A549 (cell line): ENCODE measurements around the gene KIAA1586. TPM values are rescaled to one million over a fixed set of nuclear protein-coding genes. Genes with fewer than 3 reads are reported as not detected.

Source experiments
- ATAC-seq, 2 experiments: fragments of 200-7000 bp in 1 of 2; fragments of >200 bp in 1 of 2; cut with Nextera tagmentation in 1 of 2; cut with Tn5 transposase in 1 of 2; 3 replicates each; pipeline versions ENCODE4 v1.8.0 to v1.9.1; 2018 to 2020; ENCODE audit warnings: mild to moderate bottlenecking in 1 of 2, moderate library complexity in 1 of 2
- CTCF ChIA-PET: fragments of 300-600 bp; sonication (Branson Sonifier 250); formaldehyde crosslinking; extraction: SDS; loops from one replicate; lab custom pipeline; 2021; ENCODE audit warnings: antibody characterized with exemption, inconsistent platforms; lab: Yijun Ruan, JAX
- POLR2A ChIA-PET: fragments of 350-600 bp; formaldehyde crosslinking; extraction: SDS; loops from one replicate; lab custom pipeline; 2021; ENCODE audit warnings: antibody characterized with exemption, inconsistent platforms; lab: Yijun Ruan, JAX
- DNase-seq, 2 experiments: peaks; one replicate each; pipeline versions ENCODE4 v3.0.0 to v3.0.0-alpha.2; 2011 to 2016; ENCODE audit warnings: low read depth in 1 of 2, low spot score in 1 of 2
- FAIRE-seq: peaks from 2 replicates; lab custom pipeline; 2011; peaks lifted over from hg19 to GRCh38; lab: Jason Lieb, UNC
- H3K27ac ChIP-seq, 2 experiments: fragments of >200 bp; sonication (Bioruptor Twin); formaldehyde crosslinking; 3 replicates each; pipeline ENCODE4 v1.5.1; 2016 to 2017
- H3K4me1 ChIP-seq: fragments of >200 bp; sonication (Bioruptor Twin); formaldehyde crosslinking; 3 replicates; pipeline ENCODE4 v1.6.1; 2016
- H3K4me2 ChIP-seq: fragments of >200 bp; sonication (Bioruptor Twin); formaldehyde crosslinking; 3 replicates; pipeline ENCODE4 v1.6.1; 2016
- H3K4me3 ChIP-seq: fragments of >200 bp; sonication (Bioruptor Twin); formaldehyde crosslinking; 3 replicates; pipeline ENCODE4 v1.5.1; 2016
- H3K9me3 ChIP-seq: fragments of >200 bp; sonication (Bioruptor Twin); formaldehyde crosslinking; 3 replicates; pipeline ENCODE4 v1.6.1; 2016
- CEBPB ChIP-seq, 2 experiments: fragments of >200 bp in 1 of 2; sonication (Bioruptor Twin) in 1 of 2; formaldehyde crosslinking in 1 of 2; IDR thresholded peaks; 2 replicates each; pipeline ENCODE4 v1.6.1; 2012 to 2016
- CHD2 ChIP-seq: fragments of 150-350 bp; IDR thresholded peaks from 2 replicates; pipeline ENCODE4 v1.6.1; 2014; ENCODE audit warnings: low read length; ENCODE audit not compliant: partially characterized antibody
- E2F6 ChIP-seq: IDR thresholded peaks from 2 replicates; pipeline ENCODE4 v1.6.1; 2012; ENCODE audit warnings: low read depth, borderline replicate concordance
- EHF ChIP-seq: fragments of 250-450 bp; sonication (Bioruptor Pico); IDR thresholded peaks from 2 replicates; pipeline ENCODE4 v1.5.0; 2020; ENCODE audit warnings: mild to moderate bottlenecking
- EHMT2 ChIP-seq: fragments of 200-600 bp; sonication (generic); IDR thresholded peaks from 2 replicates; pipeline ENCODE4 v1.6.1; 2016; ENCODE audit warnings: antibody characterized with exemption, low read depth, mild to moderate bottlenecking, moderate library complexity
- EP300 ChIP-seq, 2 experiments: fragments of >200 bp; sonication (Bioruptor Twin); formaldehyde crosslinking; IDR thresholded peaks; 2 replicates in 1 of 2; 3 replicates in 1 of 2; pipeline ENCODE4 v1.6.1; 2016 to 2017
- HES2 ChIP-seq: fragments of >200 bp; sonication (Bioruptor Twin); formaldehyde crosslinking; IDR thresholded peaks from 2 replicates; pipeline ENCODE4 v1.6.1; 2016
- HOXA7 ChIP-seq: fragments of 250-450 bp; sonication (Bioruptor Pico); IDR thresholded peaks from 2 replicates; pipeline ENCODE4 v1.5.0; 2020; ENCODE audit warnings: mild to moderate bottlenecking, moderate library complexity
- HOXB13 ChIP-seq: fragments of 250-450 bp; sonication (Bioruptor Pico); IDR thresholded peaks from 2 replicates; pipeline ENCODE4 v1.5.0; 2020; ENCODE audit warnings: low read depth, mild to moderate bottlenecking, moderate library complexity
- JUN ChIP-seq, 2 experiments: fragments of >200 bp; sonication (Bioruptor Twin); formaldehyde crosslinking; IDR thresholded peaks; 2 replicates in 1 of 2; 3 replicates in 1 of 2; pipeline ENCODE4 v1.6.1; 2016 to 2017
- JUNB ChIP-seq: fragments of >200 bp; sonication (Bioruptor Twin); formaldehyde crosslinking; IDR thresholded peaks from 2 replicates; pipeline ENCODE4 v1.6.1; 2016
- KDM1A ChIP-seq: fragments of 200-600 bp; sonication (generic); IDR thresholded peaks from 2 replicates; pipeline ENCODE4 v1.6.1; 2016; ENCODE audit warnings: low read depth, mild to moderate bottlenecking
- MYC ChIP-seq: IDR thresholded peaks from 2 replicates; pipeline ENCODE4 v1.6.1; 2012; ENCODE audit warnings: mild to moderate bottlenecking, inconsistent platforms, low read length, improper control_type of control experiment, borderline replicate concordance
- NFE2L2 ChIP-seq: fragments of 150-350 bp; conservative IDR thresholded peaks from 2 replicates; pipeline ENCODE4 v1.6.1; 2014; ENCODE audit warnings: low read length
- RCOR1 ChIP-seq: fragments of 150-350 bp; IDR thresholded peaks from 2 replicates; pipeline ENCODE4 v1.6.1; 2014; ENCODE audit warnings: antibody characterized with exemption, low read length, low read depth
- RFX5 ChIP-seq: fragments of 450-650 bp; IDR thresholded peaks from 2 replicates; pipeline ENCODE4 v1.7.1; 2014; ENCODE audit warnings: antibody characterized with exemption, mild to moderate bottlenecking, moderate library complexity
- TFCP2L1 ChIP-seq: fragments of 250-450 bp; sonication (Bioruptor Pico); IDR thresholded peaks from 2 replicates; pipeline ENCODE4 v1.5.0; 2021; ENCODE audit warnings: mild to moderate bottlenecking
- ZSCAN20 ChIP-seq: fragments of 250-450 bp; sonication (Bioruptor Pico); IDR thresholded peaks from 2 replicates; pipeline ENCODE4 v1.8.0; 2022; ENCODE audit warnings: mild to moderate bottlenecking, moderate library complexity
- WGBS: methylation state at CpG from one replicate; pipeline ENCODE4 v1.1.6; 2017; ENCODE audit errors: missing lambda C conversion rate; 5-methylcytosine and 5-hydroxymethylcytosine counted together
- polyA plus RNA-seq, 4 experiments: library from polyadenylated mRNA; depleted of rRNA in 3 of 4; stranded (reverse); fragments of >200 nt; fragmentation: RNase III in 1 of 4; extraction: RNeasy Plus Mini Kit Qiagen cat#74134 plus additional on column Dnase treatment in 1 of 4; gene quantifications; 2 replicates in 3 of 4; 3 replicates in 1 of 4; pipeline ENCODE4 v1.2.3, GENCODE V29; 2011 to 2017
- TF ChIP-seq, protein P1 (sequence below): IDR thresholded peaks from 2 replicates; pipeline ENCODE4 v1.6.1; 2012
- TF ChIP-seq, protein P2 (sequence below): fragments of >200 bp; sonication (Bioruptor Twin); formaldehyde crosslinking; IDR thresholded peaks from 3 replicates; pipeline ENCODE4 v1.6.1; 2016
- TF ChIP-seq, protein P3 (sequence below): fragments of 200-600 bp; sonication (generic); IDR thresholded peaks from 2 replicates; pipeline ENCODE4 v1.6.1; 2016; ENCODE audit warnings: antibody characterized with exemption, mild to moderate bottlenecking, moderate library complexity
- TF ChIP-seq, protein P4 (sequence below): fragments of 450-650 bp; IDR thresholded peaks from 2 replicates; pipeline ENCODE4 v1.6.1; 2014; ENCODE audit warnings: antibody characterized with exemption

KIAA1586 gene
- polyA plus RNA-seq, 2 of the 4 experiments (the other 2 are of a cell fraction), result 4.7 to 6.3 TPM

DNA sequence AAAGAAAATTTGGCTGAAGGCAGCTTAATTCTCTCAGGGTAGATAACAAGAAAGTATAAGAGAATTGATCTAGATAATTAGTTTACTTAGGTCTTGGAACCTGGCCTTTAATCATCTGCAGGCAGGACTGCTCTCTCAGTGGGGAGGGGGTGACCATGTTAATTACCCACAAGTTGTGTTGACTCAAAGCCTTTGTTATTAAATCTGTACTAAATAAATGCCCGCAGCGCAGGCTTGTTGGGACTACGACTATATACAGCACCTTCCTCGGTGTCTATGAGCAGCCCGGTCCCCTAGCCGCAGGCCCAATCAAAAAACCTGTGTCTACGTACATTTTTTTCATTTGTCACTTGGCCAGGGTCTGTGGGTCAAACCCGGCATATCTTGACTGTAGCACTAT is 27.9 kb downstream of the KIAA1586 start:
- 94% methylated on average over 7 of the region's 8 CpGs for WGBS
- no peak for DNase-seq
- CTCF ChIA-PET, result no interaction called here

DNA sequence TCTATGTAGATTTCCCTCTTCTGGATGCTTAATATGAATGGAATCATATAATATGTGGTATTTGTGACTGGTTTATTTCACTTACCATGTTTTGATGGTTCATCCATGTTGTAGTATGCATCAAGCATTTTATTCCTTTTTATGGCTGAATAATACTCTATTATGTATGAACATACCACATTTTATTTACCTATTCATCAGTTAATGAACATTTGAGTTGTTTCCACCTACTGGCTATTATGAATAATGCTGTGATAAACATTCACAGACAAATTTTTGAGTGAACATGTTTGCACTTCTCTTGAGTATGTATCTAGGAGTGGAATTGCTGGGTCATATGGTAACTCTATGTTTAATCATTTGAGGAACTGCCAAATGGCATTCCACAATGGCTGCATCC is 28.6 kb downstream of the KIAA1586 start:
- FAIRE-seq (no peak), DNase-seq (no peak), ATAC-seq (no peak)
- no peak overlapping the region for H3K4me2 ChIP-seq
- H3K27ac ChIP-seq, result no peak overlapping the region
- ChIA-PET POLR2A (no interaction called here), CTCF (no interaction called here)
- H3K9me3 ChIP-seq, result no peaks in the 10 kb centered on the region
- H3K4me1 ChIP-seq, result no peaks in the 10 kb centered on the region
- TF ChIP-seq, protein P1, sequence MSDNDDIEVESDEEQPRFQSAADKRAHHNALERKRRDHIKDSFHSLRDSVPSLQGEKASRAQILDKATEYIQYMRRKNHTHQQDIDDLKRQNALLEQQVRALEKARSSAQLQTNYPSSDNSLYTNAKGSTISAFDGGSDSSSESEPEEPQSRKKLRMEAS, result no peak
- TF ChIP-seq EHMT2, result no peak
- TF ChIP-seq MYC, result no peak
- TF ChIP-seq KDM1A, result no peak
- TF ChIP-seq, protein P2, sequence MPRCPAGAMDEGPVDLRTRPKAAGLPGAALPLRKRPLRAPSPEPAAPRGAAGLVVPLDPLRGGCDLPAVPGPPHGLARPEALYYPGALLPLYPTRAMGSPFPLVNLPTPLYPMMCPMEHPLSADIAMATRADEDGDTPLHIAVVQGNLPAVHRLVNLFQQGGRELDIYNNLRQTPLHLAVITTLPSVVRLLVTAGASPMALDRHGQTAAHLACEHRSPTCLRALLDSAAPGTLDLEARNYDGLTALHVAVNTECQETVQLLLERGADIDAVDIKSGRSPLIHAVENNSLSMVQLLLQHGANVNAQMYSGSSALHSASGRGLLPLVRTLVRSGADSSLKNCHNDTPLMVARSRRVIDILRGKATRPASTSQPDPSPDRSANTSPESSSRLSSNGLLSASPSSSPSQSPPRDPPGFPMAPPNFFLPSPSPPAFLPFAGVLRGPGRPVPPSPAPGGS, result no peak
- no peak for TF ChIP-seq CEBPB (IDR thresholded peaks at IDR 0.05)
- TF ChIP-seq HOXB13 (CRISPR knock-in tag), result no peak
- TF ChIP-seq HES2, result no peak
- TF ChIP-seq EP300 (IDR thresholded peaks at IDR 0.05), result no peak
- TF ChIP-seq EHF (CRISPR knock-in tag), result no peak
- TF ChIP-seq E2F6, result no peak
- TF ChIP-seq RCOR1, result no peak
- TF ChIP-seq CHD2, result no peak
- TF ChIP-seq HOXA7 (CRISPR knock-in tag), result no peak
- no peak overlapping the region for H3K4me3 ChIP-seq

More for the DNA sequence above, 27.9 kb downstream of the KIAA1586 start:
- Histone ChIP-seq H3K27ac (no peak overlapping the region), H3K4me3 (no peak overlapping the region), H3K4me1 (no peaks in the 10 kb centered on the region), H3K4me2 (no peak overlapping the region), H3K9me3 (no peaks in the 10 kb centered on the region)
- FAIRE-seq (no peak), ATAC-seq (no peak)
- POLR2A ChIA-PET, result no interaction called here
- no peak for TF ChIP-seq NFE2L2
- TF ChIP-seq HES2, result no peak
- no peak for TF ChIP-seq HOXB13 (CRISPR knock-in tag)
- TF ChIP-seq EP300 (IDR thresholded peaks at IDR 0.05), result no peak
- no peak for TF ChIP-seq CEBPB (IDR thresholded peaks at IDR 0.05)
- TF ChIP-seq, protein P3, sequence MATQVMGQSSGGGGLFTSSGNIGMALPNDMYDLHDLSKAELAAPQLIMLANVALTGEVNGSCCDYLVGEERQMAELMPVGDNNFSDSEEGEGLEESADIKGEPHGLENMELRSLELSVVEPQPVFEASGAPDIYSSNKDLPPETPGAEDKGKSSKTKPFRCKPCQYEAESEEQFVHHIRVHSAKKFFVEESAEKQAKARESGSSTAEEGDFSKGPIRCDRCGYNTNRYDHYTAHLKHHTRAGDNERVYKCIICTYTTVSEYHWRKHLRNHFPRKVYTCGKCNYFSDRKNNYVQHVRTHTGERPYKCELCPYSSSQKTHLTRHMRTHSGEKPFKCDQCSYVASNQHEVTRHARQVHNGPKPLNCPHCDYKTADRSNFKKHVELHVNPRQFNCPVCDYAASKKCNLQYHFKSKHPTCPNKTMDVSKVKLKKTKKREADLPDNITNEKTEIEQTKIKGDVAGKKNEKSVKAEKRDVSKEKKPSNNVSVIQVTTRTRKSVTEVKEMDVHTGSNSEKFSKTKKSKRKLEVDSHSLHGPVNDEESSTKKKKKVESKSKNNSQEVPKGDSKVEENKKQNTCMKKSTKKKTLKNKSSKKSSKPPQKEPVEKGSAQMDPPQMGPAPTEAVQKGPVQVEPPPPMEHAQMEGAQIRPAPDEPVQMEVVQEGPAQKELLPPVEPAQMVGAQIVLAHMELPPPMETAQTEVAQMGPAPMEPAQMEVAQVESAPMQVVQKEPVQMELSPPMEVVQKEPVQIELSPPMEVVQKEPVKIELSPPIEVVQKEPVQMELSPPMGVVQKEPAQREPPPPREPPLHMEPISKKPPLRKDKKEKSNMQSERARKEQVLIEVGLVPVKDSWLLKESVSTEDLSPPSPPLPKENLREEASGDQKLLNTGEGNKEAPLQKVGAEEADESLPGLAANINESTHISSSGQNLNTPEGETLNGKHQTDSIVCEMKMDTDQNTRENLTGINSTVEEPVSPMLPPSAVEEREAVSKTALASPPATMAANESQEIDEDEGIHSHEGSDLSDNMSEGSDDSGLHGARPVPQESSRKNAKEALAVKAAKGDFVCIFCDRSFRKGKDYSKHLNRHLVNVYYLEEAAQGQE, result no peak
- TF ChIP-seq, protein P2, result no peak
- no peak for TF ChIP-seq JUN (IDR thresholded peaks at IDR 0.05)
- TF ChIP-seq, protein P4, sequence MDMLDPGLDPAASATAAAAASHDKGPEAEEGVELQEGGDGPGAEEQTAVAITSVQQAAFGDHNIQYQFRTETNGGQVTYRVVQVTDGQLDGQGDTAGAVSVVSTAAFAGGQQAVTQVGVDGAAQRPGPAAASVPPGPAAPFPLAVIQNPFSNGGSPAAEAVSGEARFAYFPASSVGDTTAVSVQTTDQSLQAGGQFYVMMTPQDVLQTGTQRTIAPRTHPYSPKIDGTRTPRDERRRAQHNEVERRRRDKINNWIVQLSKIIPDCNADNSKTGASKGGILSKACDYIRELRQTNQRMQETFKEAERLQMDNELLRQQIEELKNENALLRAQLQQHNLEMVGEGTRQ, result no peak
- TF ChIP-seq EHF (CRISPR knock-in tag), result no peak
- no peak for TF ChIP-seq TFCP2L1 (CRISPR knock-in tag)
- no peak for TF ChIP-seq RCOR1
- TF ChIP-seq ZSCAN20 (CRISPR knock-in tag), result no peak
- no peak for TF ChIP-seq MYC
- TF ChIP-seq JUNB, result no peak
- no peak for TF ChIP-seq E2F6
- no peak for TF ChIP-seq RFX5
- TF ChIP-seq, protein P1, result no peak
- TF ChIP-seq HOXA7 (CRISPR knock-in tag), result no peak
